Tibial nerve (tissue), 3 donors: ENCODE data around the gene ANO4.

Experiments used
- POLR2A ChIP-seq, 2 donors: fragments of 450-650 bp; IDR thresholded peaks; one replicate each; pipeline ENCODE4 v1.6.1; 2017; ENCODE audit warnings: antibody characterized with exemption in 2 of 2, mild to moderate bottlenecking in 2 of 2, moderate library complexity in 2 of 2
- TF ChIP-seq, protein P1 (sequence below), 5 experiments: fragments of 200-600 bp in 3 of 5; fragments of 450-650 bp in 2 of 5; sonication (generic) in 3 of 5; IDR thresholded peaks; one replicate each; pipeline ENCODE4 v1.5.1; 2016 to 2019; ENCODE audit warnings: antibody characterized with exemption in 5 of 5, mild to moderate bottlenecking in 3 of 5, moderate library complexity in 2 of 5

- TF ChIP-seq POLR2A (IDR thresholded peaks at IDR 0.05) = no peak
- TF ChIP-seq, protein P1, sequence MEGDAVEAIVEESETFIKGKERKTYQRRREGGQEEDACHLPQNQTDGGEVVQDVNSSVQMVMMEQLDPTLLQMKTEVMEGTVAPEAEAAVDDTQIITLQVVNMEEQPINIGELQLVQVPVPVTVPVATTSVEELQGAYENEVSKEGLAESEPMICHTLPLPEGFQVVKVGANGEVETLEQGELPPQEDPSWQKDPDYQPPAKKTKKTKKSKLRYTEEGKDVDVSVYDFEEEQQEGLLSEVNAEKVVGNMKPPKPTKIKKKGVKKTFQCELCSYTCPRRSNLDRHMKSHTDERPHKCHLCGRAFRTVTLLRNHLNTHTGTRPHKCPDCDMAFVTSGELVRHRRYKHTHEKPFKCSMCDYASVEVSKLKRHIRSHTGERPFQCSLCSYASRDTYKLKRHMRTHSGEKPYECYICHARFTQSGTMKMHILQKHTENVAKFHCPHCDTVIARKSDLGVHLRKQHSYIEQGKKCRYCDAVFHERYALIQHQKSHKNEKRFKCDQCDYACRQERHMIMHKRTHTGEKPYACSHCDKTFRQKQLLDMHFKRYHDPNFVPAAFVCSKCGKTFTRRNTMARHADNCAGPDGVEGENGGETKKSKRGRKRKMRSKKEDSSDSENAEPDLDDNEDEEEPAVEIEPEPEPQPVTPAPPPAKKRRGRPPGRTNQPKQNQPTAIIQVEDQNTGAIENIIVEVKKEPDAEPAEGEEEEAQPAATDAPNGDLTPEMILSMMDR (IDR thresholded peaks at IDR 0.05) = no peak
Measured at GRCh38 chr12:100753837-100754236, 40.7 kb upstream of the ANO4 start.
